Subcutaneous adipose tissue (tissue), 4 donors: ENCODE results near the gene THSD7A. TPM values are rescaled to one million over a fixed set of nuclear protein-coding genes. Genes with fewer than 3 reads are reported as not detected.

Source experiments
- CTCF ChIP-seq: fragments of 450-650 bp; IDR thresholded peaks from one replicate; pipeline ENCODE4 v1.5.1; 2016; ENCODE audit warnings: low read depth, mild to moderate bottlenecking, control low read depth, antibody characterized with exemption, moderate library complexity
- total RNA-seq, 4 donors: library from RNA; depleted of rRNA; stranded (reverse); fragments of >200 nt; gene quantifications; one replicate each; pipeline ENCODE4 v1.1.0, GENCODE V29; 2016

Gene THSD7A
- total RNA-seq, 4 donors from 2014 or later, result 2.0 to 11.1 (median 7.4) TPM

GRCh38 chr7:11810043-11810625 lies 21.9 kb downstream of the THSD7A start:
- no peak for TF ChIP-seq CTCF

GRCh38 chr7:11807000-11807399 lies 25.0 kb downstream of the THSD7A start:
- TF ChIP-seq CTCF, result no peak

- no peak for TF ChIP-seq CTCF
Observed at GRCh38 chr7:11804621-11805020, 27.4 kb downstream of the THSD7A start.

- no peak for TF ChIP-seq CTCF
Observed at GRCh38 chr7:11795231-11795630, 36.8 kb downstream of the THSD7A start.

- no peak for TF ChIP-seq CTCF
Observed at GRCh38 chr7:11792166-11792565, 39.8 kb downstream of the THSD7A start.

GRCh38 chr7:11788568-11788967 lies 43.4 kb downstream of the THSD7A start:
- no peak for TF ChIP-seq CTCF

GRCh38 chr7:11787534-11787933 lies 44.5 kb downstream of the THSD7A start:
- TF ChIP-seq CTCF, result no peak
